WTC11 (cell line): Measurements from ENCODE around the gene PTPN9. TPM values are rescaled to one million over a fixed set of nuclear protein-coding genes. Genes with fewer than 3 reads are reported as not detected.

Experiments used
- ATAC-seq: fragments of 200-7000 bp; cut with Tn5 transposase; 2 replicates; pipeline ENCODE4 v1.10.0; 2021; ENCODE audit warnings: mild to moderate bottlenecking, moderate library complexity
- CTCF ChIA-PET: fragments of 300-600 bp; sonication (Branson Sonifier 250); formaldehyde crosslinking; loops from one replicate; lab custom pipeline; 2021; ENCODE audit warnings: antibody characterized with exemption; lab: Charles Lee
- POLR2A ChIA-PET: fragments of 350-600 bp; sonication (Branson Sonifier 250); formaldehyde crosslinking; loops from one replicate; lab custom pipeline; 2021; ENCODE audit warnings: antibody characterized with exemption; lab: Charles Lee
- DNase-seq: peaks from one replicate; pipeline ENCODE4 v3.0.0; 2021; ENCODE audit warnings: low spot score
- H3K27ac Mint-ChIP-seq: 2 replicates; pipeline ENCODE4 v1.8.0; 2021; ENCODE audit warnings: mixed read lengths
- H3K27me3 Mint-ChIP-seq: 2 replicates; pipeline ENCODE4 v1.8.0; 2021; ENCODE audit warnings: low read depth, mild to moderate bottlenecking, moderate library complexity, mixed read lengths
- H3K36me3 Mint-ChIP-seq: 2 replicates; pipeline ENCODE4 v1.8.0; 2021; ENCODE audit warnings: mixed read lengths
- H3K4me1 Mint-ChIP-seq: 2 replicates; pipeline ENCODE4 v1.8.0; 2022; ENCODE audit warnings: mixed read lengths
- H3K4me3 Mint-ChIP-seq: 2 replicates; pipeline ENCODE4 v1.8.0; 2021; ENCODE audit warnings: mild to moderate bottlenecking, moderate library complexity, mixed read lengths
- H3K9me3 Mint-ChIP-seq: 2 replicates; pipeline ENCODE4 v1.8.0; 2021; ENCODE audit warnings: mixed read lengths
- ATF6 ChIP-seq: sonication (generic); formaldehyde crosslinking; IDR thresholded peaks from 2 replicates; pipeline ENCODE4 v1.8.1; 2023; ENCODE audit warnings: mild to moderate bottlenecking, missing genetic modification reagents
- E2F1 ChIP-seq: sonication (generic); formaldehyde crosslinking; IDR thresholded peaks from 2 replicates; pipeline ENCODE4 v1.8.0; 2022; ENCODE audit warnings: mild to moderate bottlenecking, missing genetic modification reagents
- ESRRA ChIP-seq: sonication (generic); formaldehyde crosslinking; IDR thresholded peaks from 2 replicates; pipeline ENCODE4 v1.8.1; 2022; ENCODE audit warnings: mild to moderate bottlenecking, missing genetic modification reagents, borderline replicate concordance
- ETV6 ChIP-seq: sonication (generic); formaldehyde crosslinking; IDR thresholded peaks from 2 replicates; pipeline ENCODE4 v1.8.1; 2022; ENCODE audit warnings: mild to moderate bottlenecking, missing genetic modification reagents
- FOXK1 ChIP-seq: sonication (generic); formaldehyde crosslinking; IDR thresholded peaks from 2 replicates; pipeline ENCODE4 v1.8.0; 2022; ENCODE audit warnings: mild to moderate bottlenecking, moderate library complexity, missing genetic modification reagents
- FOXP1 ChIP-seq: sonication (generic); formaldehyde crosslinking; IDR thresholded peaks from 2 replicates; pipeline ENCODE4 v1.8.0; 2022; ENCODE audit warnings: missing genetic modification reagents, mild to moderate bottlenecking, moderate library complexity, borderline replicate concordance
- GABPB1 ChIP-seq: sonication (generic); formaldehyde crosslinking; IDR thresholded peaks from 2 replicates; pipeline ENCODE4 v1.8.1; 2023; ENCODE audit warnings: mild to moderate bottlenecking, missing genetic modification reagents
- HMGA2 ChIP-seq: fragments of 250-450 bp; sonication (Bioruptor Pico); IDR thresholded peaks from 2 replicates; pipeline ENCODE4 v1.4.0; 2021; ENCODE audit warnings: mild to moderate bottlenecking, moderate library complexity
- MYBL2 ChIP-seq: sonication (generic); formaldehyde crosslinking; IDR thresholded peaks from 2 replicates; pipeline ENCODE4 v1.8.1; 2023; ENCODE audit warnings: mild to moderate bottlenecking, moderate library complexity, missing genetic modification reagents
- NFATC4 ChIP-seq: fragments of 250-450 bp; sonication (Bioruptor Pico); IDR thresholded peaks from 2 replicates; pipeline ENCODE4 v1.9.0; 2021; ENCODE audit warnings: mild to moderate bottlenecking
- PRRX2 ChIP-seq: fragments of 250-450 bp; sonication (Bioruptor Pico); IDR thresholded peaks from 2 replicates; pipeline ENCODE4 v1.8.0; 2021; ENCODE audit warnings: mild to moderate bottlenecking
- RELA ChIP-seq: sonication (generic); formaldehyde crosslinking; IDR thresholded peaks from 2 replicates; pipeline ENCODE4 v1.8.1; 2022; ENCODE audit warnings: missing genetic modification reagents, mild to moderate bottlenecking, borderline replicate concordance
- SP1 ChIP-seq: sonication (generic); formaldehyde crosslinking; conservative IDR thresholded peaks from 2 replicates; pipeline ENCODE4 v1.8.1; 2022; ENCODE audit warnings: missing genetic modification reagents
- TEAD1 ChIP-seq: sonication (generic); formaldehyde crosslinking; IDR thresholded peaks from 2 replicates; pipeline ENCODE4 v1.8.0; 2022; ENCODE audit warnings: mild to moderate bottlenecking, missing genetic modification reagents
- TP53 ChIP-seq: sonication (generic); formaldehyde crosslinking; IDR thresholded peaks from 2 replicates; pipeline ENCODE4 v1.8.1; 2023; ENCODE audit warnings: mild to moderate bottlenecking, missing genetic modification reagents
- ZBTB43 ChIP-seq: sonication (generic); formaldehyde crosslinking; IDR thresholded peaks from 2 replicates; pipeline ENCODE4 v1.8.1; 2023; ENCODE audit warnings: mild to moderate bottlenecking, missing genetic modification reagents
- ZNF219 ChIP-seq: sonication (generic); formaldehyde crosslinking; IDR thresholded peaks from 2 replicates; pipeline ENCODE4 v1.8.0; 2023; ENCODE audit warnings: missing genetic modification reagents, mild to moderate bottlenecking, borderline replicate concordance
- ZNF281 ChIP-seq: sonication (generic); formaldehyde crosslinking; IDR thresholded peaks from 2 replicates; pipeline ENCODE4 v1.8.0; 2023; ENCODE audit warnings: mild to moderate bottlenecking, missing genetic modification reagents
- ZNF416 ChIP-seq: fragments of 250-450 bp; sonication (Bioruptor Pico); IDR thresholded peaks from 2 replicates; pipeline ENCODE4 v1.9.0; 2021; ENCODE audit warnings: mild to moderate bottlenecking, inconsistent platforms
- ZNF425 ChIP-seq: fragments of 250-450 bp; sonication (Bioruptor Pico); conservative IDR thresholded peaks from 2 replicates; pipeline ENCODE4 v1.9.0; 2021; ENCODE audit warnings: mild to moderate bottlenecking
- ZSCAN18 ChIP-seq: fragments of 250-450 bp; sonication (Bioruptor Pico); IDR thresholded peaks from 2 replicates; pipeline ENCODE4 v2.1.2; 2022; ENCODE audit warnings: mild to moderate bottlenecking, moderate library complexity
- total RNA-seq: library from RNA; stranded (reverse); gene quantifications from 3 replicates; pipeline ENCODE4 v1.2.3, GENCODE V29; 2021

The PTPN9 gene
- total RNA-seq, 1 experiment from 2014 or later: 45.5 TPM

GRCh38 chr15:75450307-75451201 is 128.6 kb downstream of the PTPN9 start:
- peak; percentile 99 for DNase-seq
- peak overlapping the region; percentile 97 for H3K27ac Mint-ChIP-seq
- peaks cover 3% of the 10 kb centered on the region; the same call in 1 of the 2 replicates for H3K36me3 Mint-ChIP-seq
- no peaks in the 10 kb centered on the region for H3K9me3 Mint-ChIP-seq
- POLR2A ChIA-PET: interaction anchor here (0.6 to 6.0 kb wide), 7 partner anchors 14 to 393 kb away, joined by 3 to 76 read pairs (median 9); partner anchors contain the start of genes IMP3, MAN2C1, SNUPN and UBE2Q2
- peak; percentile 12 for ATAC-seq
- no peaks in the 10 kb centered on the region for H3K27me3 Mint-ChIP-seq
- CTCF ChIA-PET: interaction anchor here (0.5 to 5.4 kb wide), 10 partner anchors 62 to 623 kb away, joined by 3 to 38 read pairs (median 4); partner anchors contain the start of genes IMP3, MAN2C1 and SNX33
- peak overlapping the region; percentile 95 for H3K4me3 Mint-ChIP-seq
- peaks cover 18% of the 10 kb centered on the region for H3K4me1 Mint-ChIP-seq
- 0 out of 2 replicates have a peak, but pooled peaks have one; percentile 46 for TF ChIP-seq ETV6 (CRISPR knock-in tag)
- TF ChIP-seq ZNF281 (CRISPR knock-in tag): no peak
- no peak for TF ChIP-seq PRRX2 (CRISPR knock-in tag)
- no peak for TF ChIP-seq HMGA2 (CRISPR knock-in tag)
- 0 out of 2 replicates have a peak, but pooled peaks have one; percentile 36 for TF ChIP-seq GABPB1 (CRISPR knock-in tag)
- no peak for TF ChIP-seq ZNF416
- 0 out of 2 replicates have a peak, but pooled peaks have one; percentile 23 for TF ChIP-seq MYBL2 (CRISPR knock-in tag)
- TF ChIP-seq ATF6 (CRISPR knock-in tag): no peak
- TF ChIP-seq FOXK1 (CRISPR knock-in tag): peak; percentile 40; the same call in 1 of the 2 replicates
- TF ChIP-seq ZSCAN18: no peak
- TF ChIP-seq TEAD1 (CRISPR knock-in tag): no peak
- TF ChIP-seq FOXP1: 0 out of 2 replicates have a peak, but pooled peaks have one; percentile 73
- TF ChIP-seq NFATC4 (CRISPR knock-in tag): no peak
- peak; percentile 61; the same call in 1 of the 2 replicates for TF ChIP-seq ZBTB43 (CRISPR knock-in tag)
- TF ChIP-seq ESRRA (CRISPR knock-in tag): no peak
- TF ChIP-seq ZNF219: no peak
- TF ChIP-seq RELA (CRISPR knock-in tag): no peak
- no peak for TF ChIP-seq TP53 (CRISPR knock-in tag)
- TF ChIP-seq SP1 (CRISPR knock-in tag): peak; percentile 69
- no peak for TF ChIP-seq ZNF425 (CRISPR knock-in tag)
- TF ChIP-seq E2F1 (CRISPR knock-in tag): peak; percentile 47; the same call in 1 of the 2 replicates
